ENCODE results near the gene PARP12.
A peak's percentile ranks its signal among the peaks of the same experiment; 100 is the strongest.

The PARP12 gene

GRCh38 chr7:140010194-140010895, 52.4 kb downstream of the PARP12 start:
- DNase-seq = no peak

- DNase-seq = peak; percentile 46
Observed at GRCh38 chr7:140009735-140010134, 53.0 kb downstream of the PARP12 start.

GRCh38 chr7:140008755-140009610, 53.8 kb downstream of the PARP12 start:
- peak; percentile 30 for DNase-seq

GRCh38 chr7:140007051-140007690, 55.6 kb downstream of the PARP12 start:
- DNase-seq = peak; percentile 34

- peak; percentile 25 for DNase-seq
Observed at GRCh38 chr7:140006600-140006999, 56.2 kb downstream of the PARP12 start.

- peak; percentile 60 for DNase-seq
Observed at GRCh38 chr7:140005754-140006503, 56.8 kb downstream of the PARP12 start.

GRCh38 chr7:140005341-140005740, 57.4 kb downstream of the PARP12 start:
- peak; percentile 42 for DNase-seq

GRCh38 chr7:140004672-140005071, 58.1 kb downstream of the PARP12 start:
- peak; percentile 58 for DNase-seq

- DNase-seq = no peak
Observed at GRCh38 chr7:140003913-140004382, 58.8 kb downstream of the PARP12 start.

GRCh38 chr7:140000666-140001268, 62.0 kb downstream of the PARP12 start:
- DNase-seq = no peak

- no peak for DNase-seq
Observed at GRCh38 chr7:139999516-139999915, 63.2 kb downstream of the PARP12 start.

- no peak for DNase-seq
Observed at GRCh38 chr7:139998572-139998971, 64.2 kb downstream of the PARP12 start.

GRCh38 chr7:139995017-139995915, 67.5 kb downstream of the PARP12 start:
- no peak for DNase-seq

GRCh38 chr7:139994356-139994755, 68.4 kb downstream of the PARP12 start:
- DNase-seq = no peak

GRCh38 chr7:139993592-139993991, 69.2 kb downstream of the PARP12 start:
- DNase-seq = no peak

GRCh38 chr7:139993169-139993568, 69.6 kb downstream of the PARP12 start:
- DNase-seq = no peak

GRCh38 chr7:139992353-139993044, 70.3 kb downstream of the PARP12 start:
- no peak for DNase-seq

- no peak for DNase-seq
Observed at GRCh38 chr7:139991911-139992310, 70.8 kb downstream of the PARP12 start.

- DNase-seq = no peak
Observed at GRCh38 chr7:139991269-139991666, 71.5 kb downstream of the PARP12 start.

- DNase-seq = no peak
Observed at GRCh38 chr7:139990571-139991268, 72.0 kb downstream of the PARP12 start.

All from activated effector memory CD4-positive, alpha-beta T cell treated with anti-CD3 and anti-CD28 coated beads, Interleukin-2, amount 50 U/mL, for 16 hours (primary cell).